OCI-LY7 (cell line): ENCODE data around the gene GLO1.

ENCODE experiments used
- EZH2phosphoT487 ChIP-seq: fragments of 200-600 bp; sonication (generic); IDR thresholded peaks from 2 replicates; pipeline ENCODE4 v1.6.1; 2018; ENCODE audit warnings: low read depth, borderline replicate concordance, mild to moderate bottlenecking, mixed run types, antibody characterized with exemption, low read length, moderate library complexity, mixed read lengths
- TF ChIP-seq, protein P1 (sequence below): fragments of 200-600 bp; sonication (generic); conservative IDR thresholded peaks from 2 replicates; pipeline ENCODE4 v1.5.1; 2014; ENCODE audit warnings: mild to moderate bottlenecking, antibody characterized with exemption, low read length, moderate library complexity, mixed read lengths

DNA sequence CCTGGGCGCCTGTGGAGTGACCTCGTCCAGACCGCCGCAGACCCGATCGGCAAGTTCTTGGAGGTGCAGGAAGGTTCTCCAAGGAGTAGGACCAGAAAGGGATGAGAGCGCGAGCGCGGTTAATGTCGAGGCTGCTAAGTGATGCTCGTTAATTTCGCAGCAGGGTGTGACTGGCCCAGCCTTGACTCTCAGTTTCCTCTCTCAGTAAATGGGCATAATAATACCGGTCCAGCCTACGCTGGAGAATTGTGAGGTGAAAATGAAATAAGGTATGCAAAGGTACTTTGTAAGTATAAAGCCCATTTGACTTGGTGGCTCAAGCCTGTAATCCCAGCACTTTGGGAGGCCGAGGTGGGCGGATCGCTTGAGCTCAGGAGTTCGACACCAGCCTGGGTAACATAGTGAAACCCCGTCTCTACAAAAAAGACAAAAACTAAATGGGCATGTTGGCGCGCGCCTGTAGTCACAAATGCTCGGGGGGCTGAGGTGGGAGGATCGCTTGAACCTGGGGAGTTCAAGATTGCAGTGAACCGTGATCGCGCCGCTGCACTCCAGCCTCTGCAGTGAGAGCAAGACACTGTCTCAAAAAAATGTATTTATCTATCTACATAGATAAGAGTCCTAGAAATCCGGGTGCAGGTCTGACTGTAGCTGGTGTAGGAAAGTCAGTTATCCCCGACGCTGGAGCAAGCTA is 62.6 kb downstream of the GLO1 start:
- TF ChIP-seq, protein P1, sequence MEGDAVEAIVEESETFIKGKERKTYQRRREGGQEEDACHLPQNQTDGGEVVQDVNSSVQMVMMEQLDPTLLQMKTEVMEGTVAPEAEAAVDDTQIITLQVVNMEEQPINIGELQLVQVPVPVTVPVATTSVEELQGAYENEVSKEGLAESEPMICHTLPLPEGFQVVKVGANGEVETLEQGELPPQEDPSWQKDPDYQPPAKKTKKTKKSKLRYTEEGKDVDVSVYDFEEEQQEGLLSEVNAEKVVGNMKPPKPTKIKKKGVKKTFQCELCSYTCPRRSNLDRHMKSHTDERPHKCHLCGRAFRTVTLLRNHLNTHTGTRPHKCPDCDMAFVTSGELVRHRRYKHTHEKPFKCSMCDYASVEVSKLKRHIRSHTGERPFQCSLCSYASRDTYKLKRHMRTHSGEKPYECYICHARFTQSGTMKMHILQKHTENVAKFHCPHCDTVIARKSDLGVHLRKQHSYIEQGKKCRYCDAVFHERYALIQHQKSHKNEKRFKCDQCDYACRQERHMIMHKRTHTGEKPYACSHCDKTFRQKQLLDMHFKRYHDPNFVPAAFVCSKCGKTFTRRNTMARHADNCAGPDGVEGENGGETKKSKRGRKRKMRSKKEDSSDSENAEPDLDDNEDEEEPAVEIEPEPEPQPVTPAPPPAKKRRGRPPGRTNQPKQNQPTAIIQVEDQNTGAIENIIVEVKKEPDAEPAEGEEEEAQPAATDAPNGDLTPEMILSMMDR: no peak
- TF ChIP-seq EZH2phosphoT487: no peak
